Breast epithelium (tissue), 4 donors: ENCODE results near the gene CACNA2D4. TPM values are rescaled to one million over a fixed set of nuclear protein-coding genes. Genes with fewer than 3 reads are reported as not detected.

Source experiments
- DNase-seq, 2 donors: peaks; one replicate each; pipeline ENCODE4 v3.0.0-alpha.2; 2019; ENCODE audit warnings: low spot score in 2 of 2
- H3K27ac ChIP-seq, 2 donors: fragments of 200-600 bp; sonication (generic) in 1 of 2; one replicate each; pipeline ENCODE4 v1.5.1; 2016 to 2019; ENCODE audit warnings: mild to moderate bottlenecking in 1 of 2
- H3K27me3 ChIP-seq, 2 donors: fragments of 200-600 bp; sonication (generic) in 1 of 2; one replicate each; pipeline versions ENCODE4 v1.5.1 to v1.6.0; 2017 to 2019; ENCODE audit warnings: control low read depth in 1 of 2, mild to moderate bottlenecking in 1 of 2
- H3K36me3 ChIP-seq: fragments of 200-600 bp; one replicate; pipeline ENCODE4 v1.5.1; 2019
- H3K4me1 ChIP-seq, 2 donors: fragments of 200-600 bp; sonication (generic); one replicate each; pipeline ENCODE4 v1.5.1; 2016 to 2019; ENCODE audit warnings: control low read depth in 1 of 2
- H3K4me3 ChIP-seq, 3 donors: fragments of 200-600 bp; sonication (generic); 1 replicate in 2 of 3; 2 replicates in 1 of 3; pipeline ENCODE4 v1.5.1; 2016 to 2019; ENCODE audit warnings: mild to moderate bottlenecking in 3 of 3, moderate library complexity in 2 of 3
- H3K9me3 ChIP-seq, 2 donors: fragments of 200-600 bp; sonication (generic) in 1 of 2; one replicate each; pipeline ENCODE4 v1.5.1; 2016 to 2019; ENCODE audit warnings: control low read depth in 1 of 2
- POLR2A ChIP-seq: fragments of 450-650 bp; IDR thresholded peaks from one replicate; pipeline ENCODE4 v1.6.1; 2016; ENCODE audit warnings: antibody characterized with exemption, mild to moderate bottlenecking, moderate library complexity
- POLR2AphosphoS5 ChIP-seq, 3 donors: sonication (generic); formaldehyde crosslinking; IDR thresholded peaks; one replicate each; pipeline ENCODE4 v1.6.1; 2017; ENCODE audit warnings: antibody characterized with exemption in 3 of 3
- intact Hi-C: fragments of 100-400 bp; cut with DNase I; formaldehyde crosslinking; loops from one replicate; pipeline ENCODE4 v1.15.1; 2023; ENCODE audit warnings: low total_unique reads
- total RNA-seq, 3 donors: library from RNA; depleted of rRNA; stranded (reverse); fragments of >200 nt; gene quantifications; one replicate each; pipeline ENCODE4 v1.1.0, GENCODE V29; 2016
- TF ChIP-seq, protein P1 (sequence below), 3 donors: fragments of 450-650 bp; IDR thresholded peaks; one replicate each; pipeline ENCODE4 v1.5.1; 2016 to 2017; ENCODE audit warnings: antibody characterized with exemption in 3 of 3, mild to moderate bottlenecking in 3 of 3, moderate library complexity in 3 of 3

CACNA2D4 gene
- total RNA-seq, 3 donors from 2014 or later, result 3.2 to 10.2 (median 3.3) TPM

DNA sequence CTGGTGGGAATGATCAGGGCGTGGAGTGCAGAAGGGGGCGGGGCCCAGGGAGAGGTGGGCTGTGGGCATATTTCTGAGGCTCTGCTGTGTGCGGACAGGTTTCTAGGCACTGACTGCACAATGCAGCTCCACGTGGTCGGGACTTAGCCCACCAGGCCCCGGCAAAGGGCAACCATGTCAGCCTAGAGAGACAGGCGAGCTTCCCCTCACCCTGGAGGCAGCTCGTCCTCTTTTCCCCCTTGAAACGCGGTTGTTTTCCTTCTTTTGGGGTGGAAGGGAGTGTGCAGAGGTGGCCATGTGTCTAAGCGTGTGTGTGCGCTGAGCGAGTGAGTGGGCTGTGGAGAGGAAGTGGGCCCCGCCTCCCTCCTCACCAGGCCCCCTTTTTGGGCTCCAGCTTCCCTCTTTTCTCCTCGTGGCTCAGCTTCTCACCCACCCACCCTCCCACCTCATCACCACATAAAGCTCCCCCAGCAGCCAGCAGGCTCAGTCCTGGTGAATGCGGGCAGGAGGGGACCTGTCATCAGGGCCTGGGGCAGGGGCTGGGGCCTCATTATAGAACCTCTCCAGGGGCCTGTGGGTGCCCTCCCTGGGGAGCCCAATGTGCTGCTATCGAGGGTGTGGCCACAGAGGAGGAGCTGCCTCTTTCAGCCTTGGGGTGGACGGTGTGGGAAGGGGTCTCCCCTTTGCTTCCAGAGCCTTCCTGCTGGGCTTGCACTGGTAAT, 76.1 kb downstream of the CACNA2D4 start:
- Histone ChIP-seq H3K4me3 (no peak overlapping the region), H3K27me3 (peaks cover 0 to 33% of the 10 kb centered on the region in 2 donors), H3K4me1 (no peaks in the 10 kb centered on the region), H3K36me3 (no peaks in the 10 kb centered on the region), H3K27ac (no peak overlapping the region), H3K9me3 (no peaks in the 10 kb centered on the region)
- intact Hi-C loops, result no loop called here
- TF ChIP-seq, protein P1, sequence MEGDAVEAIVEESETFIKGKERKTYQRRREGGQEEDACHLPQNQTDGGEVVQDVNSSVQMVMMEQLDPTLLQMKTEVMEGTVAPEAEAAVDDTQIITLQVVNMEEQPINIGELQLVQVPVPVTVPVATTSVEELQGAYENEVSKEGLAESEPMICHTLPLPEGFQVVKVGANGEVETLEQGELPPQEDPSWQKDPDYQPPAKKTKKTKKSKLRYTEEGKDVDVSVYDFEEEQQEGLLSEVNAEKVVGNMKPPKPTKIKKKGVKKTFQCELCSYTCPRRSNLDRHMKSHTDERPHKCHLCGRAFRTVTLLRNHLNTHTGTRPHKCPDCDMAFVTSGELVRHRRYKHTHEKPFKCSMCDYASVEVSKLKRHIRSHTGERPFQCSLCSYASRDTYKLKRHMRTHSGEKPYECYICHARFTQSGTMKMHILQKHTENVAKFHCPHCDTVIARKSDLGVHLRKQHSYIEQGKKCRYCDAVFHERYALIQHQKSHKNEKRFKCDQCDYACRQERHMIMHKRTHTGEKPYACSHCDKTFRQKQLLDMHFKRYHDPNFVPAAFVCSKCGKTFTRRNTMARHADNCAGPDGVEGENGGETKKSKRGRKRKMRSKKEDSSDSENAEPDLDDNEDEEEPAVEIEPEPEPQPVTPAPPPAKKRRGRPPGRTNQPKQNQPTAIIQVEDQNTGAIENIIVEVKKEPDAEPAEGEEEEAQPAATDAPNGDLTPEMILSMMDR (IDR thresholded peaks at IDR 0.05), result no peak
- TF ChIP-seq POLR2AphosphoS5 (IDR thresholded peaks at IDR 0.05) (no peak), POLR2A (no peak)
- DNase-seq, result peak in 1 of 2 donors; percentile 27

DNA sequence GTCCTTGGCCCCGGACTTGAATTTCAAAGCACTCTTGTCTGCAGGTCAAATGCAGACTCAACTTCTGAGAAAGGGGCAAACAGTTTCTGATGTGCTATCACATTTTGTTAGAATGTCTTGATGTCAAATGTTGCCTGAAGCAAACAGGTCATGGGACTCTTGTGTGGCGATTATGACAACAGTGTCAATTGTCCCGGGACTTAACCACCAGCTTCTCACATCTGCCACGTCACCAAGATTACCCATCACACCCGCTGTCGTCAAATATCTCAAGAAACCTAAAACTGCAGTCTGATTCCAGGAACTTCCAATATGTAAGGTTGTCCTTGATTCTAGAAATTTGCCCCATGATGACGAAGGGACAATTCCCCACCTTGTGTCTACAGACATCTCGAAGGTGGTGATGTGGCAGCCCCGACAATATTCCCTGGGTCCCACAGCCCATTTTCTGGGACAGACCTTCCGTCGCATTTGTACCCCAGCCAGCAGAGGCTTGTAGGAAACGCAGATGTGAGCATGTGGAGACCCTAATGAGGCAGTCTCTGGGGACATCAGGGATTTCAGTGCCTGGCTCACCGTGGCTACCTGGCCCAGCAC, 76.8 kb downstream of the CACNA2D4 start:
- intact Hi-C loops, result no loop called here
- Histone ChIP-seq H3K9me3 (no peaks in the 10 kb centered on the region), H3K27ac (no peak overlapping the region), H3K36me3 (no peaks in the 10 kb centered on the region), H3K4me3 (no peak overlapping the region), H3K4me1 (no peaks in the 10 kb centered on the region), H3K27me3 (peaks cover 0 to 29% of the 10 kb centered on the region in 2 donors)
- TF ChIP-seq, protein P1 (IDR thresholded peaks at IDR 0.05), result no peak
- TF ChIP-seq POLR2A (no peak), POLR2AphosphoS5 (IDR thresholded peaks at IDR 0.05) (no peak)
- DNase-seq, result no peak

DNA sequence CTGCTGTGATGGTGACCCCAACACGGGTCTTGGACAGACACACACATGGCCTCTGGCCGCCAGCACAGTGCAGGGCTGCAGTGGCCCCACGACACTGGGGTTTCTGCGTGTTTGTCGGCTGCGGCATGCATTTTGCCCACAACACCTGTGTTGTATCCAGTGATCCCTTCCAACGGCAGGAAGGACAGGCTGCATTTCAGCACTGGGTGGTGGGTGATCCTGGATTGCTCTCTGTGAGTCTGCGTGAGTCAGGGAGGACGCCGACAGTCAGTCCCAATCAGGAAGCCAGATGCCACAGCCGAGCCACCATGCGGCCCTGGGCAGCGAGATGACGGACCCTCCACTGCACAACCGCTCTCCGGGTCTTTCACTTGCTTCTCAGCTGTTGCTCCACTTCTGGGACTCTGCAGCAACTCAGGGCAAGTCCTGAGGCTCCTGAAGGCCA, 77.4 kb downstream of the CACNA2D4 start:
- H3K4me3 ChIP-seq, result no peak overlapping the region
- H3K4me1 ChIP-seq, result no peaks in the 10 kb centered on the region
- H3K27ac ChIP-seq, result no peak overlapping the region
- H3K27me3 ChIP-seq, result peaks cover 0 to 29% of the 10 kb centered on the region in 2 donors
- intact Hi-C loops, result no loop called here
- H3K9me3 ChIP-seq, result no peaks in the 10 kb centered on the region
- DNase-seq, result no peak
- no peak for TF ChIP-seq POLR2AphosphoS5 (IDR thresholded peaks at IDR 0.05)
- no peak for TF ChIP-seq POLR2A
- TF ChIP-seq, protein P1 (IDR thresholded peaks at IDR 0.05), result no peak
- H3K36me3 ChIP-seq, result no peaks in the 10 kb centered on the region

DNA sequence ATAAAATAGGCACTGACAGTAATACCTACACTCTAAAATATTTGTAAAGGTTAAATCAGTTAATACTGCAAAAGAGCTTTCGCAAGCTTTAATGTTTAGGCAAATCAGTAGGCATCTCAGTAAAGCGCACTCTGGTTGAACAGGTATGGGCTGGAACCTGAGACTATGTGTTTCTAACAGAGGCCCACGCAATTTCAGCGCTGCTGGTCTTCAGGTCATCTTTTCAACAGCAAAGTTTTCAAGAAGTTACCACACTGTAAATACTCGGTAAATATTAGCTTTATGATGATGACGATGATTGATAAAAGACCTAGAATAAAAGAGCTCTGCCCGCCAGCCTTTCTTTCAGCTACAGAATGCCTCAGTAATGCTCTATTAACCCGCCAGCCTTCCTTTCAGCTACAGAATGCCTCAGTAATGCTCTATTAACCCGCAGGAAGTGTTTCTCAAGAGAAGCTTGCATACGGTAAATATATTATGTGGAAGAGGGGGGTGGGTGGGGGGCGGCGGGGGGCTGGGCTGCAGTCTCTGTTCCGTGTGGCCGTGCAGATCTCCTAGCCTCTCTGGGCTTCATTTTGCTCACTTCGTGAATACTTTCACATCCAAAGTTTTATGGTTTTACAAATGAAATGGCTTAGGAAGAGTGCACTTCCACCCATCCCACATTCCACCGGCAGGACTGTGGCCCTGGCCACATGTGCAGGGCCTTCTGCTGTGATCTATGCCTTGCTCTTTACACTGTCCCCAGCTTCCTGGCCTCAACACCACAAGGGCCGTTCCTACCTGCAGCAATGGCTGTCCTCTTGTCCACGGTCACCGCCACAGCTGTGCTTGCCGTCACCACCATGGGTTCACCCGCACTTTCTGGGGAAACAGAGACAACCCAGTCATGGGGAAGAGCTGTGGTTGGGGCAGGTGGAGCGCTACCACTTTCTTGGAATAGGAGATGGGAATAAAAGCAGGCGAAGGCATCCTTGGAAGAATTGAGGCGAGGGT, 78.2 kb downstream of the CACNA2D4 start:
- TF ChIP-seq POLR2AphosphoS5 (IDR thresholded peaks at IDR 0.05), result no peak
- Histone ChIP-seq H3K4me1 (no peaks in the 10 kb centered on the region), H3K27ac (no peak overlapping the region), H3K36me3 (no peaks in the 10 kb centered on the region), H3K9me3 (no peaks in the 10 kb centered on the region), H3K27me3 (peaks cover 0 to 30% of the 10 kb centered on the region in 2 donors), H3K4me3 (no peak overlapping the region)
- no peak for DNase-seq
- intact Hi-C loops, result no loop called here

DNA sequence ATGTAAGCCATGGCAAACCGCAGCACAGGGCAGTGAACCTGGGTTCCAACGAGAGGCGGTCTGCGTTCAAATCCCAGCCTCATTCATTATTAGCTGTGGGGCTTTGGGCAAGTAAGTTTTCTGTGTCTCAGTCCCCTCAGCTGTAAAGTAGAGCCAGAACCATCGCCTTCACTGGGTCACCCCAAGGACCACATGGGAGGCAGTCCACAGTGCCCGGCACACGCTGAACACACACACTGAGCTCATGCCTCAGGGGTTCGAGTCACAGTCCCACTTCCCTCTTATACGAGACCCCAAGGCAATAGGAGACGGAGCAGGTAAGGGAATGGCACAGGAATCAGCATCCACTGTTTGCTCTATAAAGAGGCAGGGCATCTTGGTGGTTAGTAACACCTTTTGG, 79.0 kb downstream of the CACNA2D4 start:
- Histone ChIP-seq H3K27ac (no peak overlapping the region), H3K4me1 (no peaks in the 10 kb centered on the region), H3K36me3 (no peaks in the 10 kb centered on the region), H3K4me3 (no peak overlapping the region), H3K9me3 (no peaks in the 10 kb centered on the region), H3K27me3 (peaks cover 0 to 29% of the 10 kb centered on the region in 2 donors)
- TF ChIP-seq POLR2A (no peak), POLR2AphosphoS5 (IDR thresholded peaks at IDR 0.05) (no peak)
- TF ChIP-seq, protein P1 (IDR thresholded peaks at IDR 0.05), result no peak
- intact Hi-C loops, result no loop called here
- no peak for DNase-seq
